Erythroblast (primary cell): Measurements from ENCODE around the gene NPHP4.

Experiments used
- GATA1 ChIP-seq: IDR thresholded peaks from 2 replicates; pipeline ENCODE4 v1.6.1; 2011; ENCODE audit warnings: low read depth, mild to moderate bottlenecking, control low read depth, low read length, moderate library complexity
- POLR2A ChIP-seq: IDR thresholded peaks from 2 replicates; pipeline ENCODE4 v1.6.1; 2011; ENCODE audit warnings: mild to moderate bottlenecking, low read length

DNA sequence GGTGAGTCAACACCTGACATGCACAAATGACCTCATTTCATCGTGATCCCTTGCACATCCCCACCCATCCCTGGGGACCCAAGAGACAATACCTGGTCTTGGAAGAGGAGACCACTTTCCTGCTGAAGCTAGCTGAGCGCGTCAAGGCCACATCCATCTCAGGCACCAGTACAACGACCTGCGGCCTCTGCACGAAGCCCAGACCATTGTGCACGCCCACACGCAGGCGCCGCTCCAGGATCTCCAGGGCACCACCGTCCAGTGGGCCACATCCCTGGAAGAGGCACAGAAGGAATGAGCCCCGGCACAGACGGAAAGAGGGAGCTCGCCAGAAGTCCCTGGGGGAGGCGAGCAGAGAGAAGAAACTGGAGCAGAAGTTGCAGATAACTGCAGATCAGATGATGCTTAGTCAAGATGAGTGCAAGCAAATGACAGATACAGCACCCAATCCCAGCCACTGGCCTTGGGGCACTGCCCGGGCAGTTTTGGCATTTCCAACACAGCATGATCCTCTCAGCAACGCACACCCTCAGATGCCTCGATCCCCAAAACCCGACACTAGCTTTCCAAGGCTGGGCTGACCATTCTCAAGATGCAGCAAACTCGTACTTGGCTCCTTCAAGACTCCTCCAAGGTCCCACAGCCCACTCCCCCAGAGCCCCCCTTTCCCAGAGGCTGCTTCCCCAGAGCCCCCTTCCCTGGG, 44.1 kb downstream of the NPHP4 start:
- TF ChIP-seq GATA1: no peak
- no peak for TF ChIP-seq POLR2A
